DOHH2 (cell line): ENCODE results near the gene CCDC179.

Source experiments
- H3F3A ChIP-seq: fragments of 200-600 bp; sonication (generic), shearing (Covaris generic); 2 replicates; pipeline ENCODE4 v1.6.0; 2016; ENCODE audit warnings: antibody characterized with exemption, mild to moderate bottlenecking; ENCODE audit not compliant: control insufficient read depth, insufficient read depth
- H3K27ac ChIP-seq: fragments of 200-600 bp; sonication (generic); 2 replicates; pipeline ENCODE4 v1.5.1; 2014; ENCODE audit warnings: low read depth, mild to moderate bottlenecking, low read length, moderate library complexity
- H3K27me3 ChIP-seq: fragments of 200-600 bp; sonication (generic); 2 replicates; pipeline ENCODE4 v1.6.1; 2014; ENCODE audit warnings: mild to moderate bottlenecking, low read length, mixed read lengths; ENCODE audit not compliant: control insufficient read depth
- H3K36me3 ChIP-seq: fragments of 200-600 bp; sonication (generic); 2 replicates; pipeline ENCODE4 v1.6.1; 2014; ENCODE audit warnings: mild to moderate bottlenecking, low read length, moderate library complexity, mixed read lengths; ENCODE audit not compliant: control insufficient read depth
- H3K4me1 ChIP-seq: fragments of 200-600 bp; sonication (generic); 2 replicates; pipeline ENCODE4 v1.6.1; 2014; ENCODE audit warnings: mild to moderate bottlenecking, low read length, mixed read lengths; ENCODE audit not compliant: control insufficient read depth
- H3K4me2 ChIP-seq: fragments of 200-600 bp; sonication (generic); 2 replicates; pipeline ENCODE4 v1.6.0; 2014; ENCODE audit warnings: mild to moderate bottlenecking, low read length, moderate library complexity
- H3K4me3 ChIP-seq: fragments of 200-600 bp; sonication (generic); 2 replicates; pipeline ENCODE4 v1.5.1; 2014; ENCODE audit warnings: mild to moderate bottlenecking, low read length, mixed read lengths
- H3K79me2 ChIP-seq: fragments of 200-600 bp; sonication (generic); 2 replicates; pipeline ENCODE4 v1.6.1; 2014; ENCODE audit warnings: mild to moderate bottlenecking, low read length, mixed read lengths; ENCODE audit not compliant: control insufficient read depth
- H3K9me2 ChIP-seq: fragments of 200-600 bp; sonication (generic); replicated peaks from 2 replicates; pipeline ENCODE4 v1.6.1; 2014; ENCODE audit warnings: mild to moderate bottlenecking, low read length, mixed read lengths; ENCODE audit not compliant: control insufficient read depth
- H3K9me3 ChIP-seq: fragments of 200-600 bp; sonication (generic); 2 replicates; pipeline ENCODE4 v1.6.1; 2014; ENCODE audit warnings: antibody characterized with exemption, low read length, mixed read lengths; ENCODE audit not compliant: control insufficient read depth, insufficient read depth
- H4K20me1 ChIP-seq: fragments of 200-600 bp; sonication (generic); 2 replicates; pipeline ENCODE4 v1.6.0; 2014; ENCODE audit warnings: low read depth, mild to moderate bottlenecking, antibody characterized with exemption, low read length, moderate library complexity; ENCODE audit not compliant: control insufficient read depth, insufficient read depth
- CTCF ChIP-seq: fragments of 200-600 bp; sonication (generic); IDR thresholded peaks from one replicate; pipeline ENCODE4 v1.5.1; 2014; ENCODE audit warnings: antibody characterized with exemption, mild to moderate bottlenecking, low read depth, low read length; ENCODE audit not compliant: poor library complexity, severe bottlenecking
- EZH2phosphoT487 ChIP-seq: fragments of 200-600 bp; sonication (generic); IDR thresholded peaks from 2 replicates; pipeline ENCODE4 v1.6.1; 2017; ENCODE audit warnings: borderline replicate concordance, mild to moderate bottlenecking, antibody characterized with exemption, low read length, moderate library complexity, mixed read lengths

The CCDC179 gene

GRCh38 chr11:22875869-22876473, 15.7 kb upstream of the CCDC179 start:
- H3K4me1 ChIP-seq, result no peaks in the 10 kb centered on the region
- TF ChIP-seq CTCF, result peak; percentile 90
- TF ChIP-seq EZH2phosphoT487, result no peak
- H3K27ac ChIP-seq, result no peak overlapping the region
- no peaks in the 10 kb centered on the region for H3K79me2 ChIP-seq
- no peak overlapping the region for H3K4me3 ChIP-seq
- no peaks in the 10 kb centered on the region for H3K9me3 ChIP-seq
- H3K27me3 ChIP-seq, result no peaks in the 10 kb centered on the region
- no peaks in the 10 kb centered on the region for H3F3A ChIP-seq
- H3K9me2 ChIP-seq, result no peaks in the 10 kb centered on the region
- no peak overlapping the region for H3K4me2 ChIP-seq
- no peaks in the 10 kb centered on the region for H3K36me3 ChIP-seq
- no peaks in the 10 kb centered on the region for H4K20me1 ChIP-seq

- no peaks in the 10 kb centered on the region for H3K9me2 ChIP-seq
- no peaks in the 10 kb centered on the region for H3K79me2 ChIP-seq
- no peak overlapping the region for H3K4me3 ChIP-seq
- no peaks in the 10 kb centered on the region for H4K20me1 ChIP-seq
- no peaks in the 10 kb centered on the region for H3K4me1 ChIP-seq
- no peaks in the 10 kb centered on the region for H3K9me3 ChIP-seq
- H3K4me2 ChIP-seq, result no peak overlapping the region
- H3F3A ChIP-seq, result no peaks in the 10 kb centered on the region
- no peak overlapping the region for H3K27ac ChIP-seq
- TF ChIP-seq CTCF (no peak), EZH2phosphoT487 (no peak)
- H3K36me3 ChIP-seq, result no peaks in the 10 kb centered on the region
- H3K27me3 ChIP-seq, result no peaks in the 10 kb centered on the region
These were observed 9.1 kb upstream of the CCDC179 start for GRCh38 chr11:22869325-22869724.

GRCh38 chr11:22859756-22860155, 518 bp downstream of the CCDC179 start:
- no peaks in the 10 kb centered on the region for H4K20me1 ChIP-seq
- no peaks in the 10 kb centered on the region for H3K9me3 ChIP-seq
- no peaks in the 10 kb centered on the region for H3K36me3 ChIP-seq
- H3K79me2 ChIP-seq, result no peaks in the 10 kb centered on the region
- no peaks in the 10 kb centered on the region for H3K27me3 ChIP-seq
- H3K4me1 ChIP-seq, result no peaks in the 10 kb centered on the region
- H3K4me2 ChIP-seq, result no peak overlapping the region
- H3K4me3 ChIP-seq, result no peak overlapping the region
- H3K9me2 ChIP-seq, result no peaks in the 10 kb centered on the region
- TF ChIP-seq CTCF (no peak), EZH2phosphoT487 (no peak)
- no peak overlapping the region for H3K27ac ChIP-seq
- H3F3A ChIP-seq, result no peaks in the 10 kb centered on the region

GRCh38 chr11:22851477-22851876, 8.8 kb downstream of the CCDC179 start:
- Histone ChIP-seq H4K20me1 (no peaks in the 10 kb centered on the region), H3K4me1 (no peaks in the 10 kb centered on the region), H3K9me2 (no peaks in the 10 kb centered on the region), H3K79me2 (no peaks in the 10 kb centered on the region), H3F3A (no peaks in the 10 kb centered on the region), H3K4me2 (no peak overlapping the region), H3K27me3 (no peaks in the 10 kb centered on the region), H3K27ac (no peak overlapping the region), H3K4me3 (no peak overlapping the region), H3K36me3 (no peaks in the 10 kb centered on the region), H3K9me3 (no peaks in the 10 kb centered on the region)
- no peak for TF ChIP-seq CTCF
- no peak for TF ChIP-seq EZH2phosphoT487
